HepG2 (cell line): ENCODE data around the gene SF1. TPM values are rescaled to one million over a fixed set of nuclear protein-coding genes. Genes with fewer than 3 reads are reported as not detected.
A peak's percentile ranks its signal among the peaks of the same experiment; 100 is the strongest.

ENCODE experiments used
- ATAC-seq: fragments of 200-7000 bp; cut with Tn5 transposase; 3 replicates; pipeline ENCODE4 v1.9.1; 2020; ENCODE audit warnings: mild to moderate bottlenecking, moderate library complexity
- BruUV-seq: library from RNA; stranded (reverse); fragments of 400-500 nt; replicated peaks from 2 replicates; lab custom pipeline; 2021; lab: Mats Ljungman, UMichigan
- CTCF ChIA-PET: fragments of 300-600 bp; formaldehyde crosslinking; extraction: SDS; loops from one replicate; lab custom pipeline; 2021; ENCODE audit warnings: low total read pairs, inconsistent platforms, low intra/inter-chr PET ratio; lab: Yijun Ruan, JAX
- POLR2A ChIA-PET: fragments of 350-600 bp; sonication (Branson Sonifier 250); formaldehyde crosslinking; loops from one replicate; lab custom pipeline; 2020; ENCODE audit warnings: antibody characterized with exemption, inconsistent platforms; lab: Yijun Ruan, JAX
- DNase-seq: peaks from one replicate; pipeline ENCODE4 v3.0.0-alpha.2; 2015; ENCODE audit warnings: low spot score
- FAIRE-seq: peaks from 3 replicates; lab custom pipeline; 2011; peaks lifted over from hg19 to GRCh38; lab: Jason Lieb, UNC
- H2AFZ ChIP-seq: one replicate; pipeline ENCODE4 v1.6.1; 2011; ENCODE audit warnings: low read length, inconsistent platforms
- H3K27ac ChIP-seq: fragments of 300-600 bp; 3 replicates; pipeline ENCODE4 v1.8.0; 2011; ENCODE audit warnings: mixed run types, mild to moderate bottlenecking, mixed read lengths, low read length, inconsistent platforms; ENCODE audit not compliant: insufficient read depth; ENCODE audit errors: extremely low read length
- H3K27me3 ChIP-seq, 2 experiments: fragments of 200-600 bp in 1 of 2; 2 replicates in 1 of 2; 3 replicates in 1 of 2; pipeline versions ENCODE4 v1.6.0 to v1.8.0; 2011; ENCODE audit warnings: low read length in 2 of 2, mild to moderate bottlenecking in 2 of 2, moderate library complexity in 2 of 2, inconsistent platforms in 1 of 2; ENCODE audit not compliant: insufficient read depth in 2 of 2, control insufficient read depth in 1 of 2
- H3K36me3 ChIP-seq, 2 experiments: fragments of 200-600 bp in 1 of 2; replicated peaks in 1 of 2; 2 replicates in 1 of 2; 3 replicates in 1 of 2; pipeline versions ENCODE4 v1.5.1 to v1.8.0; 2011; ENCODE audit warnings: low read length in 2 of 2, inconsistent platforms in 1 of 2; ENCODE audit not compliant: insufficient read depth in 2 of 2, control insufficient read depth in 1 of 2
- H3K4me1 ChIP-seq: 2 replicates; pipeline ENCODE4 v1.5.1; 2012; ENCODE audit warnings: low read length, inconsistent platforms; ENCODE audit not compliant: insufficient read depth
- H3K4me2 ChIP-seq: 2 replicates; pipeline ENCODE4 v1.6.0; 2011; ENCODE audit warnings: low read depth, low read length, inconsistent platforms
- H3K4me3 ChIP-seq, 3 experiments: fragments of 200-600 bp in 1 of 3; sonication (generic), shearing (Covaris generic) in 1 of 3; replicated peaks in 1 of 3; 2 replicates each; pipeline ENCODE4 v1.5.1; 2011 to 2016; ENCODE audit warnings: low read length in 3 of 3, inconsistent platforms in 2 of 3, low read depth in 2 of 3, mild to moderate bottlenecking in 2 of 3, control low read depth in 1 of 3, mixed read lengths in 1 of 3; ENCODE audit not compliant: insufficient read depth in 1 of 3
- H3K79me2 ChIP-seq: one replicate; pipeline ENCODE4 v1.6.1; 2011; ENCODE audit warnings: low read length, inconsistent platforms; ENCODE audit not compliant: insufficient read depth
- H3K9ac ChIP-seq: 2 replicates; pipeline ENCODE4 v1.6.0; 2011; ENCODE audit warnings: mild to moderate bottlenecking, low read depth, low read length, inconsistent platforms; ENCODE audit not compliant: insufficient read depth
- H3K9me3 ChIP-seq: 2 replicates; pipeline ENCODE4 v1.5.1; 2012; ENCODE audit warnings: mild to moderate bottlenecking, low read length
- H4K20me1 ChIP-seq: 2 replicates; pipeline ENCODE4 v1.6.0; 2011; ENCODE audit warnings: inconsistent platforms, mild to moderate bottlenecking, low read length, moderate library complexity; ENCODE audit not compliant: insufficient read depth
- IKZF4 ChIP-seq: sonication (generic); formaldehyde crosslinking; IDR thresholded peaks from 2 replicates; pipeline ENCODE4 v1.5.1; 2020; ENCODE audit warnings: borderline replicate concordance, mild to moderate bottlenecking, low read depth, missing genetic modification reagents; ENCODE audit errors: not compliant biosample characterization
- SAP130 ChIP-seq: IDR thresholded peaks from 2 replicates; pipeline ENCODE4 v1.6.1; 2016; ENCODE audit warnings: low read depth
- ZNF382 ChIP-seq: sonication (generic); formaldehyde crosslinking; IDR thresholded peaks from 2 replicates; pipeline ENCODE4 v1.5.0; 2020; ENCODE audit warnings: missing genetic modification reagents, mild to moderate bottlenecking, borderline replicate concordance
- WGBS: methylation state at CpG from one replicate; pipeline ENCODE4 v1.1.6; 2017; ENCODE audit warnings: low lambda C conversion rate; 5-methylcytosine and 5-hydroxymethylcytosine counted together
- in situ Hi-C: cut with HindIII; loops from 2 replicates; pipeline ENCODE4 v1.10.0; 2017; ENCODE audit warnings: low pct_unique_long_range_greater_than_20kb; ENCODE audit not compliant: extremely low pct_ligation_motif_present
- intact Hi-C: fragments of 100-400 bp; cut with micrococcal nuclease; formaldehyde crosslinking; loops from one replicate; pipeline ENCODE4 v1.10.0; 2022; ENCODE audit not compliant: unreplicated experiment
- polyA plus RNA-seq, 8 experiments: library from polyadenylated mRNA; depleted of rRNA in 3 of 8; stranded (reverse) in 7 of 8; unstranded in 1 of 8; fragments of >200 nt; fragmentation: Illumina TruSeq in 4 of 8; extraction: Trizol in 4 of 8; gene quantifications; 2 replicates each; pipeline versions ENCODE4 v1.2.1 to v1.2.3, GENCODE V29; 2011 to 2016; ENCODE audit warnings: low read depth in 4 of 8, missing spikeins in 1 of 8, mixed read lengths in 1 of 8; ENCODE audit not compliant: insufficient read depth in 1 of 8
- total RNA-seq, 5 experiments: library from RNA; depleted of rRNA; stranded (reverse); fragments of >200 nt; fragmentation: Illumina TruSeq; extraction: Trizol; gene quantifications; 2 replicates each; pipeline ENCODE4 v1.2.3, GENCODE V29; 2016; ENCODE audit warnings: low read depth in 1 of 5
- TF ChIP-seq, protein P1 (sequence below): sonication (generic); formaldehyde crosslinking; IDR thresholded peaks from 2 replicates; pipeline ENCODE4 v1.8.1; 2023; ENCODE audit warnings: mild to moderate bottlenecking, missing genetic modification reagents
- TF ChIP-seq, protein P2 (sequence below): sonication (generic); formaldehyde crosslinking; IDR thresholded peaks from 2 replicates; pipeline ENCODE4 v1.4.0; 2020; ENCODE audit warnings: missing genetic modification reagents, borderline replicate concordance
- TF ChIP-seq, protein P3 (sequence below): sonication (generic); formaldehyde crosslinking; IDR thresholded peaks from 2 replicates; pipeline ENCODE4 v1.8.0; 2022; ENCODE audit warnings: mild to moderate bottlenecking, missing genetic modification reagents
- TF ChIP-seq, protein P4 (sequence below): sonication (generic); formaldehyde crosslinking; IDR thresholded peaks from 2 replicates; pipeline ENCODE4 v1.5.0; 2020; ENCODE audit warnings: mild to moderate bottlenecking, missing genetic modification reagents, borderline replicate concordance
- TF ChIP-seq, protein P5 (sequence below): sonication (generic); formaldehyde crosslinking; IDR thresholded peaks from 2 replicates; pipeline ENCODE4 v1.4.0; 2020; ENCODE audit warnings: missing genetic modification reagents

The SF1 gene
- total and polyA plus RNA-seq, 2 of the 13 experiments (the other 11 are each of a cell fraction or from before 2014, with no cell fraction given) = 55.5 to 70.4 TPM

DNA sequence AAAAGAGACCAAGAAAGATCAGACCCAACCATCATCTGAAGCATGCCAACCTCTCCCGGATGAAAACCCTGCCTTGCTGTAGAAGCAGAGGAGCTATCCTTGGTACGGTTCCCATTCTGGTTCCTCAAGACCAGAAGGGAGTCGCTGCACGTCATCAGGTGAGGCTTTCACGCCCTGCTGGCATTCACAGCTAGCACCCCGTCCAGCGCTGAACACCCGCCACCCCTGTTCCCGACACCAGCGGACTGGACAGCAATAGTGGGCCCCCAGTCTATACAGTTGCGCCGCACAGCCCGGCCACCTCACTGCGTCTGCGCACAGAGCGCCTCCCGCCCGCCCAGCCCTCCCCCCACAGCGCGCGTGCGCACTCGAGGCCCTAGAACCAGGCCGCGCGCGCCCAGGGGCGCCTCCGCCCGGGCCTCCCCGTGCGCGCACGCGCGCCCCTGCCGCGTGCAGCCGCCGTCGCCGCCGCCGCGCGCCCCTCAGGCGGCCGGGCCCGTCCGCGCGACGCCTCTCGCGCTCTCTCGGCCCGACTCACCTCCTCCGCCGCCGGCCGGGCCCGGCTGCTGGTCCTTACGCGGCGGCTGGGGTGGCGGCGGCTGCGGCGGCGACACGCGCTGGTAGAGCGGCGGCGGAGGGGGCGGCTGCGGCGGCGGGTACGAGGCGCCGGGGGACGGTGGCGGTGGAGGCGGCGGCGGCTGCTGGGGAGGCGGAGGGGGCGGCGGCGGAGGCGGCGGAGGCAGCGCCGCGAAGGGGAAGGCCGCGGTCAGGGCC, 706 bp downstream of the SF1 start:
- Histone ChIP-seq H3K9me3 (no peaks in the 10 kb centered on the region), H3K9ac (peak overlapping the region; percentile 97), H3K4me3 (peak overlapping the region; percentile 94 to 98 (median 94)), H3K27ac (peak overlapping the region; percentile 99), H2AFZ (no peak overlapping the region), H3K4me1 (peaks cover 49% of the 10 kb centered on the region), H4K20me1 (peaks cover 49% of the 10 kb centered on the region), H3K4me2 (peak overlapping the region; percentile 95), H3K79me2 (peaks cover 47% of the 10 kb centered on the region), H3K36me3 (peaks cover 27 to 47% of the 10 kb centered on the region in 2 experiments), H3K27me3 (no peaks in the 10 kb centered on the region; a peak in 1 of 5 replicates)
- 0% methylated on average over 2 of the region's 98 CpGs for WGBS
- ATAC-seq = peak; percentile 10
- peak; percentile 58 for DNase-seq
- BruUV-seq = no TSS peak
- no peak for FAIRE-seq
- intact Hi-C loops = loop anchor here (2.0 kb wide), 1 partner anchor 25 kb away; the partner anchor contains the start of gene MAP4K2
- in situ Hi-C loops = no loop called here
- POLR2A ChIA-PET = interaction anchor here (1.1 to 1.9 kb wide), 3 partner anchors 17 to 358 kb away, joined by 3 to 19 read pairs (median 5); no protein-coding TSS in a partner anchor
- CTCF ChIA-PET = no interaction called here
- peak; percentile 61 for TF ChIP-seq IKZF4 (CRISPR knock-in tag)
- TF ChIP-seq, protein P1, sequence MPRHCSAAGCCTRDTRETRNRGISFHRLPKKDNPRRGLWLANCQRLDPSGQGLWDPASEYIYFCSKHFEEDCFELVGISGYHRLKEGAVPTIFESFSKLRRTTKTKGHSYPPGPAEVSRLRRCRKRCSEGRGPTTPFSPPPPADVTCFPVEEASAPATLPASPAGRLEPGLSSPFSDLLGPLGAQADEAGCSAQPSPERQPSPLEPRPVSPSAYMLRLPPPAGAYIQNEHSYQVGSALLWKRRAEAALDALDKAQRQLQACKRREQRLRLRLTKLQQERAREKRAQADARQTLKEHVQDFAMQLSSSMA (CRISPR knock-in tag) = no peak
- TF ChIP-seq ZNF382 (CRISPR knock-in tag) = no peak
- TF ChIP-seq, protein P2, sequence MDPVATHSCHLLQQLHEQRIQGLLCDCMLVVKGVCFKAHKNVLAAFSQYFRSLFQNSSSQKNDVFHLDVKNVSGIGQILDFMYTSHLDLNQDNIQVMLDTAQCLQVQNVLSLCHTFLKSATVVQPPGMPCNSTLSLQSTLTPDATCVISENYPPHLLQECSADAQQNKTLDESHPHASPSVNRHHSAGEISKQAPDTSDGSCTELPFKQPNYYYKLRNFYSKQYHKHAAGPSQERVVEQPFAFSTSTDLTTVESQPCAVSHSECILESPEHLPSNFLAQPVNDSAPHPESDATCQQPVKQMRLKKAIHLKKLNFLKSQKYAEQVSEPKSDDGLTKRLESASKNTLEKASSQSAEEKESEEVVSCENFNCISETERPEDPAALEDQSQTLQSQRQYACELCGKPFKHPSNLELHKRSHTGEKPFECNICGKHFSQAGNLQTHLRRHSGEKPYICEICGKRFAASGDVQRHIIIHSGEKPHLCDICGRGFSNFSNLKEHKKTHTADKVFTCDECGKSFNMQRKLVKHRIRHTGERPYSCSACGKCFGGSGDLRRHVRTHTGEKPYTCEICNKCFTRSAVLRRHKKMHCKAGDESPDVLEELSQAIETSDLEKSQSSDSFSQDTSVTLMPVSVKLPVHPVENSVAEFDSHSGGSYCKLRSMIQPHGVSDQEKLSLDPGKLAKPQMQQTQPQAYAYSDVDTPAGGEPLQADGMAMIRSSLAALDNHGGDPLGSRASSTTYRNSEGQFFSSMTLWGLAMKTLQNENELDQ (CRISPR knock-in tag) = no peak
- TF ChIP-seq SAP130 (CRISPR knock-in tag) = peak; percentile 48; the same call in 1 of the 2 replicates
- TF ChIP-seq, protein P3, sequence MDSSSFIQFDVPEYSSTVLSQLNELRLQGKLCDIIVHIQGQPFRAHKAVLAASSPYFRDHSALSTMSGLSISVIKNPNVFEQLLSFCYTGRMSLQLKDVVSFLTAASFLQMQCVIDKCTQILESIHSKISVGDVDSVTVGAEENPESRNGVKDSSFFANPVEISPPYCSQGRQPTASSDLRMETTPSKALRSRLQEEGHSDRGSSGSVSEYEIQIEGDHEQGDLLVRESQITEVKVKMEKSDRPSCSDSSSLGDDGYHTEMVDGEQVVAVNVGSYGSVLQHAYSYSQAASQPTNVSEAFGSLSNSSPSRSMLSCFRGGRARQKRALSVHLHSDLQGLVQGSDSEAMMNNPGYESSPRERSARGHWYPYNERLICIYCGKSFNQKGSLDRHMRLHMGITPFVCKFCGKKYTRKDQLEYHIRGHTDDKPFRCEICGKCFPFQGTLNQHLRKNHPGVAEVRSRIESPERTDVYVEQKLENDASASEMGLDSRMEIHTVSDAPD (CRISPR knock-in tag) = no peak
- TF ChIP-seq, protein P4, sequence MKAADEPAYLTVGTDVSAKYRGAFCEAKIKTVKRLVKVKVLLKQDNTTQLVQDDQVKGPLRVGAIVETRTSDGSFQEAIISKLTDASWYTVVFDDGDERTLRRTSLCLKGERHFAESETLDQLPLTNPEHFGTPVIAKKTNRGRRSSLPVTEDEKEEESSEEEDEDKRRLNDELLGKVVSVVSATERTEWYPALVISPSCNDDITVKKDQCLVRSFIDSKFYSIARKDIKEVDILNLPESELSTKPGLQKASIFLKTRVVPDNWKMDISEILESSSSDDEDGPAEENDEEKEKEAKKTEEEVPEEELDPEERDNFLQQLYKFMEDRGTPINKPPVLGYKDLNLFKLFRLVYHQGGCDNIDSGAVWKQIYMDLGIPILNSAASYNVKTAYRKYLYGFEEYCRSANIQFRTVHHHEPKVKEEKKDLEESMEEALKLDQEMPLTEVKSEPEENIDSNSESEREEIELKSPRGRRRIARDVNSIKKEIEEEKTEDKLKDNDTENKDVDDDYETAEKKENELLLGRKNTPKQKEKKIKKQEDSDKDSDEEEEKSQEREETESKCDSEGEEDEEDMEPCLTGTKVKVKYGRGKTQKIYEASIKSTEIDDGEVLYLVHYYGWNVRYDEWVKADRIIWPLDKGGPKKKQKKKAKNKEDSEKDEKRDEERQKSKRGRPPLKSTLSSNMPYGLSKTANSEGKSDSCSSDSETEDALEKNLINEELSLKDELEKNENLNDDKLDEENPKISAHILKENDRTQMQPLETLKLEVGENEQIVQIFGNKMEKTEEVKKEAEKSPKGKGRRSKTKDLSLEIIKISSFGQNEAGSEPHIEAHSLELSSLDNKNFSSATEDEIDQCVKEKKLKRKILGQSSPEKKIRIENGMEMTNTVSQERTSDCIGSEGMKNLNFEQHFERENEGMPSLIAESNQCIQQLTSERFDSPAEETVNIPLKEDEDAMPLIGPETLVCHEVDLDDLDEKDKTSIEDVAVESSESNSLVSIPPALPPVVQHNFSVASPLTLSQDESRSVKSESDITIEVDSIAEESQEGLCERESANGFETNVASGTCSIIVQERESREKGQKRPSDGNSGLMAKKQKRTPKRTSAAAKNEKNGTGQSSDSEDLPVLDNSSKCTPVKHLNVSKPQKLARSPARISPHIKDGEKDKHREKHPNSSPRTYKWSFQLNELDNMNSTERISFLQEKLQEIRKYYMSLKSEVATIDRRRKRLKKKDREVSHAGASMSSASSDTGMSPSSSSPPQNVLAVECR = 0 out of 2 replicates have a peak, but pooled peaks have one; percentile 34
- TF ChIP-seq, protein P5, sequence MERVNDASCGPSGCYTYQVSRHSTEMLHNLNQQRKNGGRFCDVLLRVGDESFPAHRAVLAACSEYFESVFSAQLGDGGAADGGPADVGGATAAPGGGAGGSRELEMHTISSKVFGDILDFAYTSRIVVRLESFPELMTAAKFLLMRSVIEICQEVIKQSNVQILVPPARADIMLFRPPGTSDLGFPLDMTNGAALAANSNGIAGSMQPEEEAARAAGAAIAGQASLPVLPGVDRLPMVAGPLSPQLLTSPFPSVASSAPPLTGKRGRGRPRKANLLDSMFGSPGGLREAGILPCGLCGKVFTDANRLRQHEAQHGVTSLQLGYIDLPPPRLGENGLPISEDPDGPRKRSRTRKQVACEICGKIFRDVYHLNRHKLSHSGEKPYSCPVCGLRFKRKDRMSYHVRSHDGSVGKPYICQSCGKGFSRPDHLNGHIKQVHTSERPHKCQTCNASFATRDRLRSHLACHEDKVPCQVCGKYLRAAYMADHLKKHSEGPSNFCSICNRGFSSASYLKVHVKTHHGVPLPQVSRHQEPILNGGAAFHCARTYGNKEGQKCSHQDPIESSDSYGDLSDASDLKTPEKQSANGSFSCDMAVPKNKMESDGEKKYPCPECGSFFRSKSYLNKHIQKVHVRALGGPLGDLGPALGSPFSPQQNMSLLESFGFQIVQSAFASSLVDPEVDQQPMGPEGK (CRISPR knock-in tag) = peak; percentile 35; the same call in 1 of the 2 replicates
